BLaER1 (cell line): Measurements from ENCODE around the gene ABHD17B.

Experiments
- H3K27ac ChIP-seq: shearing (Covaris generic); formaldehyde crosslinking; 2 replicates; pipeline ENCODE4 v1.8.1; 2022
- H3K27me3 ChIP-seq: shearing (Covaris generic); formaldehyde crosslinking; 2 replicates; pipeline ENCODE4 v1.8.1; 2022
- H3K36me3 ChIP-seq: shearing (Covaris generic); formaldehyde crosslinking; 2 replicates; pipeline ENCODE4 v1.8.1; 2022
- H3K4me1 ChIP-seq: shearing (Covaris generic); formaldehyde crosslinking; 2 replicates; pipeline ENCODE4 v1.8.1; 2022
- H3K4me2 ChIP-seq: shearing (Covaris generic); formaldehyde crosslinking; 2 replicates; pipeline ENCODE4 v1.8.1; 2022
- H3K4me3 ChIP-seq: shearing (Covaris generic); formaldehyde crosslinking; 2 replicates; pipeline ENCODE4 v1.8.1; 2022
- H3K9ac ChIP-seq: shearing (Covaris generic); formaldehyde crosslinking; 2 replicates; pipeline ENCODE4 v1.8.1; 2022
- H3K9me3 ChIP-seq: shearing (Covaris generic); formaldehyde crosslinking; 2 replicates; pipeline ENCODE4 v1.8.1; 2022
- H4K20me1 ChIP-seq: shearing (Covaris generic); formaldehyde crosslinking; 2 replicates; pipeline ENCODE4 v1.8.1; 2022
- Cebpa-rat ChIP-seq: shearing (Covaris generic); IDR thresholded peaks from 2 replicates; pipeline ENCODE4 v1.8.1; 2022

ABHD17B gene

DNA sequence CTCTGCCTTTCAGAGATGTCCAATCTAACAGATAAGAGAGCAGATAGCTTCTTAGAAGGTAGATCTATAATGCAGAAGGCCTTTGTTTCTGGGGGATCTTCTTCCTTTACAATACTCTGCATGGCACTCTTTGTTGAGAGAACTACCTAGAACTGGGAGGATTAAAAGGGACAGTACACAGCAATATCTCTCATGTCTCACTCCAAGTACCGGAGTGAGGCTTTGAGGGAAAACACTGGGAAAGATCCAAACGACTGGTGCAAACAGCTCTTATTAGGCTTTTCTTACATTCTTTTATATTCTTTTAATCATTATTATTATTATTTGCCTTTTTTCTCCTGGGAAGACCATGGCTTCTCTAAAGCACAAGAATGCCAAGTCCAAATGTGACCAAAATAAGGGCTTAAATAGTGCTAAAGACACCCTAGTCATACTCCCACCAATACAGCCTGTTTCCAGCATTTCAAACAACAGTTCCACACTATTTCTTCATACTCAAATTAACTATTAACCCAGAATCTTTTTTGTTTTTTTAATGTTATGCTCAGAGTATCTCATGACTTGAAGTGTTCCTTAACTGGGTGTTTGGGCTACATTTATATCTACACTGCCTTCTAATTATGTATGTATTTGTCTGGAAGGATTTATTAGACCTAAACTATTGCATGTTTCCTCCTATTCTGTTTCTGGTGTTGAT lies 52.7 kb downstream of the ABHD17B start:
- Histone ChIP-seq H3K27ac (no peak overlapping the region), H3K4me2 (no peak overlapping the region)

GRCh38 chr9:71857159-71857558 lies 53.8 kb downstream of the ABHD17B start:
- no peak overlapping the region for H3K4me3 ChIP-seq
- H3K9ac ChIP-seq: no peak overlapping the region
- H3K4me1 ChIP-seq: no peaks in the 10 kb centered on the region
- no peak overlapping the region for H3K4me2 ChIP-seq
- peaks cover 26% of the 10 kb centered on the region for H3K9me3 ChIP-seq
- peaks cover 30% of the 10 kb centered on the region for H3K36me3 ChIP-seq
- H4K20me1 ChIP-seq: no peaks in the 10 kb centered on the region
- TF ChIP-seq Cebpa-rat: no peak
- H3K27ac ChIP-seq: no peak overlapping the region
- no peaks in the 10 kb centered on the region for H3K27me3 ChIP-seq

More for the DNA sequence above, 52.7 kb downstream of the ABHD17B start:
- TF ChIP-seq Cebpa-rat: no peak
- Histone ChIP-seq H3K9me3 (peaks cover 28% of the 10 kb centered on the region), H3K36me3 (peaks cover 40% of the 10 kb centered on the region), H3K4me3 (no peak overlapping the region), H4K20me1 (no peaks in the 10 kb centered on the region), H3K27me3 (no peaks in the 10 kb centered on the region), H3K9ac (no peak overlapping the region), H3K4me1 (no peaks in the 10 kb centered on the region)

- Histone ChIP-seq H3K9ac (no peak overlapping the region), H4K20me1 (no peaks in the 10 kb centered on the region), H3K9me3 (peaks cover 5% of the 10 kb centered on the region; the same call in 1 of the 2 replicates), H3K4me2 (no peak overlapping the region), H3K36me3 (peaks cover 8% of the 10 kb centered on the region; the same call in 1 of the 2 replicates), H3K27me3 (no peaks in the 10 kb centered on the region), H3K4me3 (no peak overlapping the region), H3K27ac (no peak overlapping the region), H3K4me1 (no peaks in the 10 kb centered on the region)
- no peak for TF ChIP-seq Cebpa-rat
Measured at GRCh38 chr9:71854811-71855210, 56.2 kb downstream of the ABHD17B start.

DNA sequence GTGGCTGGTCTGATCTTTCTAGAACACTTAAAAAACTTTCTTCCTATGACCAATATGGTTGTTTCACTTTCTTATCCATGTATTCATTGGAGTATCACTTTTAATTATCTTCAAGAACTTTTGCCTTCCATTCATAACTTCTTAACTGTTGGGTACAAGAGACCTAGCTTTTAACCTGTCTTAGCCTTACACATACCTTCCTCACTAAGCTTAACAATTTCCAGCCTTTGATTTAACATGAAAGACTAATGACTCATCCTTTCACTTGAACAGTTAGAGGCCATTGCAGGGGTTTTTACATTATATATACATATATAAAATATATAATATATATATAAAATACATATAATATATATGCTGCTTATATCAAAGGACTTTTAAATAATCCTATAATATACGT lies 57.9 kb downstream of the ABHD17B start:
- Histone ChIP-seq H3K9ac (no peak overlapping the region), H4K20me1 (no peaks in the 10 kb centered on the region), H3K4me3 (no peak overlapping the region)

DNA sequence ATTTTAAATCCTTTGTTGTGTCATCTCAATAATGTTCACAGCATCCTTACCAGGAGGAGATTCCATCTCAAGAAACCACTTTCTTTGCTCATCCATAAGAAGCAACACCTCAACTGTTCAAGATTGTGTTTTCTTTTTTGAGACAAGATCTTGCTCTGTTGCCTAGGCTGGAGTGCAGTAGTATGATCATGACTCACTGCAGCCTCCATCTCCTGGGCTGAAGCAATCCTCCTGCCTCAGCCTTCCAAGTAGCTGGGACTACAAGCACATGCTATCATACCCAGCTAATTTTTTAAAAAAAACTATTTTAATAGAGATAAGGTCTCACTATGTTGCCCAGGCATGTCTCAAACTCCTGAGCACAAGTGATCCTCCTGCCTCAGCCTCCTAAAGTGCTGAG lies 60.0 kb downstream of the ABHD17B start:
- 0 out of 2 replicates have a peak, but pooled peaks cover 3% of the 10 kb centered on the region for H3K9me3 ChIP-seq
- H3K4me1 ChIP-seq: no peaks in the 10 kb centered on the region
- no peak overlapping the region for H3K4me3 ChIP-seq
- H3K27ac ChIP-seq: no peak overlapping the region
- H3K4me2 ChIP-seq: no peak overlapping the region
- H3K9ac ChIP-seq: no peak overlapping the region
- H3K36me3 ChIP-seq: no peaks in the 10 kb centered on the region
- no peaks in the 10 kb centered on the region for H4K20me1 ChIP-seq
- TF ChIP-seq Cebpa-rat: no peak
- no peaks in the 10 kb centered on the region for H3K27me3 ChIP-seq

More for the DNA sequence above, 57.9 kb downstream of the ABHD17B start:
- Histone ChIP-seq H3K4me2 (no peak overlapping the region), H3K27me3 (no peaks in the 10 kb centered on the region), H3K36me3 (peaks cover 4% of the 10 kb centered on the region; the same call in 1 of the 2 replicates), H3K4me1 (no peaks in the 10 kb centered on the region), H3K27ac (no peak overlapping the region), H3K9me3 (0 out of 2 replicates have a peak, but pooled peaks cover 3% of the 10 kb centered on the region)
- TF ChIP-seq Cebpa-rat: no peak

GRCh38 chr9:71847892-71848291 lies 63.1 kb downstream of the ABHD17B start:
- Histone ChIP-seq H3K4me2 (no peak overlapping the region), H4K20me1 (no peaks in the 10 kb centered on the region), H3K4me1 (no peaks in the 10 kb centered on the region), H3K9ac (no peak overlapping the region), H3K36me3 (no peaks in the 10 kb centered on the region), H3K9me3 (0 out of 2 replicates have a peak, but pooled peaks cover 3% of the 10 kb centered on the region), H3K4me3 (no peak overlapping the region), H3K27ac (no peak overlapping the region), H3K27me3 (no peaks in the 10 kb centered on the region)
- no peak for TF ChIP-seq Cebpa-rat

DNA sequence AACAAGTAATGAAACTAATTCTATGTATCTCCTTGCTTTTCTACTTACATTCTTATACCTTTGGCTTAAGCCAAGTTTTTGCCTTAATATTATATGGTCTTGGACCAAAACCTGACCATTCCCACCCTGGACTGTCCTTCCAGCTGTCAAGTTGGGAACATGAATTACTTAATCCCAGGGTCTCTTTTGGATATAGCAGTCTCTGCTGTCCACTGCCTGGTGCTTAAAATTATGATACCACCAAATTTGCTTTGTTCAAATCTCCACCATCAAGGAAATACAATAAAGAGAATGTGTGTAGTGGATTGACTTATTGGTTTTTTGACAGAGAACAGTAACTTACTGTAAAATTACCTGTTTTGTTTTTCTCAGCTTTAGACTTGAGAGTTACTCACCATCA lies 66.2 kb downstream of the ABHD17B start:
- Histone ChIP-seq H3K27ac (no peak overlapping the region), H3K4me2 (no peak overlapping the region), H4K20me1 (no peaks in the 10 kb centered on the region), H3K9ac (no peak overlapping the region), H3K4me1 (no peaks in the 10 kb centered on the region), H3K27me3 (no peaks in the 10 kb centered on the region), H3K4me3 (no peak overlapping the region), H3K36me3 (no peaks in the 10 kb centered on the region), H3K9me3 (no peaks in the 10 kb centered on the region)
- no peak for TF ChIP-seq Cebpa-rat

DNA sequence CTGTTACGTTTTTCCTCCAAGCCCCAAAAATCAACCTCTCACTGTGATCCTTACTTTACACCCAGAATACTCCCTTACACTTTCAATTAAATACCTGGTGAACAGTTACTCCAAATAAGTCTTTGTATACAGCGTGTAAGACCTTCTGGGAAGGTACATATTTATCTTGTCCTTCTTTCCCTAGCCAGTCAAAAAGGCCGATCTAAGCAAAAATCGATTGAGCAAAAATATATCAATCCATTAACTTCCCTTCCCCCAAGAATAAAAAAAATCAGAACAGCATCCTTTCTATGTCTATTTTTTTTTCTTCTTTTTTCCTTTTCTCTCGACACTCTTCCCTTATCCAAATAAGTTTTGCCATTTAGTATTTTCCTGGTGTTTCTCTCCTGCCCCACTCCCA lies 71.3 kb downstream of the ABHD17B start:
- Histone ChIP-seq H3K36me3 (no peaks in the 10 kb centered on the region), H3K4me1 (no peaks in the 10 kb centered on the region)

GRCh38 chr9:71835596-71835995 lies 75.4 kb downstream of the ABHD17B start:
- Histone ChIP-seq H3K4me3 (no peak overlapping the region), H4K20me1 (no peaks in the 10 kb centered on the region), H3K27ac (no peak overlapping the region), H3K9ac (no peak overlapping the region), H3K36me3 (no peaks in the 10 kb centered on the region), H3K9me3 (peaks cover 12% of the 10 kb centered on the region; the same call in 1 of the 2 replicates), H3K4me1 (no peaks in the 10 kb centered on the region), H3K4me2 (no peak overlapping the region), H3K27me3 (no peaks in the 10 kb centered on the region)
- no peak for TF ChIP-seq Cebpa-rat

More for the DNA sequence above, 71.3 kb downstream of the ABHD17B start:
- Histone ChIP-seq H3K9ac (no peak overlapping the region), H4K20me1 (no peaks in the 10 kb centered on the region), H3K27ac (no peak overlapping the region), H3K4me3 (no peak overlapping the region), H3K9me3 (peaks cover 8% of the 10 kb centered on the region; the same call in 1 of the 2 replicates), H3K4me2 (no peak overlapping the region), H3K27me3 (no peaks in the 10 kb centered on the region)
- TF ChIP-seq Cebpa-rat: no peak

DNA sequence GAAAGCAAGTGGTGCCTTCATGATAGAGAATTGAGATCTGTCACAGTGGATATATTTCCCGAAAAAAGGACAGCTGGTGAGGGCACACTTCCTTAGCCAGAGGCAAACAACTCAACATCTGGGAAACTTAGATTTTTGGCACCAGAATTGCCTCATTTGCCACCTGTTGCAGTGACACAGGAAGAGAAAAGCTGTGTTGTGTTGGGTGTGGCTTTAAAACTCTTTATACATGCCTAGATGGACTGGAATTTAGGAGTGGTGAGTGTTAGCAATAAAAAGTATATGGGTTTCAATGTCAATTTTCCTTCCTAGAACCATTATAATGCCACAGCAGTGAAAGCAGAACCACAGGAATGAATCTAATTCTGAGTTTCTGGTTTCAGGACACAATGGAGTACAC lies 80.1 kb downstream of the ABHD17B start:
- no peaks in the 10 kb centered on the region for H3K27me3 ChIP-seq
- no peaks in the 10 kb centered on the region for H4K20me1 ChIP-seq
- no peak overlapping the region for H3K4me3 ChIP-seq
- H3K9me3 ChIP-seq: peaks cover 12% of the 10 kb centered on the region; the same call in 1 of the 2 replicates
- H3K36me3 ChIP-seq: no peaks in the 10 kb centered on the region
- no peak overlapping the region for H3K9ac ChIP-seq
- H3K27ac ChIP-seq: no peak overlapping the region
- no peak for TF ChIP-seq Cebpa-rat
- H3K4me1 ChIP-seq: no peaks in the 10 kb centered on the region
- H3K4me2 ChIP-seq: no peak overlapping the region
